ENCODE measurements around the gene DDX1.

DDX1 gene

DNA sequence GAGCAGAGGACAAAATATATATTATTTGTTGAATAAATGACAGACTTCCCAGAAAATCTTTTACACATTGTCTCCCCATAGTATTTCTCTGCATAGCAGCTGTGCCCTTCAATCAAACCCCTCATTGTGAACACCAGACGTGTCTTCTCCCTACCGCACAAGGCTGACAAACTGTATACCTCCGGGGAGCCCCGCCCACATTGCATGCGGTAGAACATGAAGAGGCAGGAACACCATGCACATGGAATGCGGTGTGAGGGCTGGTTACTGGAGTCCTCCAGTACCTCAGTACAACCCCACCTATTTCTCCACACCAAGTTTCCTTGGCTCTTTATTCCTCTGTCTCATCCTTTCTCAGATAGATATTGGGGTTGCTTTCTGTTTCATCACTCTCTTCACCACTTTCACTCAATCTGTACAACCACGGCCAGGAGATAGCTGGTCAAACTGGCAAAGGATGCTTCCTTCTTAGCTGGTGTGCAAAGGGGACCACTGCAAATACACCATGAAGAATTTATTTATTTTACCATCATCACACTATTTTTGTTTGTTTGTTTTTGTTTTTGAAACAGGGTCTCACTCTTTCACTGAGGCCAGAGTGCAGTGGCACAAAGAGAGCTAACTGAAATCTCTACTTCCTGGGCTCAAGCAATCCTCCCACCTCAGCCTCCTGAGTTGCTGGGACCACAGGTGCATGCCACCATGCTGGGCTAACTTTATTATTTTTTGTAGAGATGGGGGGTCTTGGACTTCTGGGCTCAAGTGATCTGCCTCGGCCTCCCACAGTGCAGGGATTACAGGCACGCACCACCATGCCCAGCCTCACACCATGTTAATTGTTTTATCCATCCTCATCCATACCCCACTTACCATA is 28.2 kb upstream of the DDX1 start:
- Histone ChIP-seq H3K27ac (replicated peaks) (no peak overlapping the region), H3K27me3 (ENCODE audit: insufficient read depth, poor library complexity, severe bottlenecking) (no peaks in the 10 kb centered on the region), H3K4me3 (replicated peaks; ENCODE audit: insufficient read depth, low read length) (no peak overlapping the region)
- no peak for DNase-seq (ENCODE audit: low read depth in 1 of 2, low spot score in 1 of 2)
- no peak for TF ChIP-seq CTCF (IDR thresholded peaks at IDR 0.05; ENCODE audit: insufficient read depth, low read length)
- no peak for TF ChIP-seq GABPA (IDR thresholded peaks at IDR 0.05; ENCODE audit: low read depth)
- TF ChIP-seq POLR2AphosphoS5 (IDR thresholded peaks at IDR 0.05; ENCODE audit: low read depth), result no peak
- TF ChIP-seq SPI1 (IDR thresholded peaks at IDR 0.05; ENCODE audit: borderline replicate concordance, low read depth), result no peak
- TF ChIP-seq, protein P1, sequence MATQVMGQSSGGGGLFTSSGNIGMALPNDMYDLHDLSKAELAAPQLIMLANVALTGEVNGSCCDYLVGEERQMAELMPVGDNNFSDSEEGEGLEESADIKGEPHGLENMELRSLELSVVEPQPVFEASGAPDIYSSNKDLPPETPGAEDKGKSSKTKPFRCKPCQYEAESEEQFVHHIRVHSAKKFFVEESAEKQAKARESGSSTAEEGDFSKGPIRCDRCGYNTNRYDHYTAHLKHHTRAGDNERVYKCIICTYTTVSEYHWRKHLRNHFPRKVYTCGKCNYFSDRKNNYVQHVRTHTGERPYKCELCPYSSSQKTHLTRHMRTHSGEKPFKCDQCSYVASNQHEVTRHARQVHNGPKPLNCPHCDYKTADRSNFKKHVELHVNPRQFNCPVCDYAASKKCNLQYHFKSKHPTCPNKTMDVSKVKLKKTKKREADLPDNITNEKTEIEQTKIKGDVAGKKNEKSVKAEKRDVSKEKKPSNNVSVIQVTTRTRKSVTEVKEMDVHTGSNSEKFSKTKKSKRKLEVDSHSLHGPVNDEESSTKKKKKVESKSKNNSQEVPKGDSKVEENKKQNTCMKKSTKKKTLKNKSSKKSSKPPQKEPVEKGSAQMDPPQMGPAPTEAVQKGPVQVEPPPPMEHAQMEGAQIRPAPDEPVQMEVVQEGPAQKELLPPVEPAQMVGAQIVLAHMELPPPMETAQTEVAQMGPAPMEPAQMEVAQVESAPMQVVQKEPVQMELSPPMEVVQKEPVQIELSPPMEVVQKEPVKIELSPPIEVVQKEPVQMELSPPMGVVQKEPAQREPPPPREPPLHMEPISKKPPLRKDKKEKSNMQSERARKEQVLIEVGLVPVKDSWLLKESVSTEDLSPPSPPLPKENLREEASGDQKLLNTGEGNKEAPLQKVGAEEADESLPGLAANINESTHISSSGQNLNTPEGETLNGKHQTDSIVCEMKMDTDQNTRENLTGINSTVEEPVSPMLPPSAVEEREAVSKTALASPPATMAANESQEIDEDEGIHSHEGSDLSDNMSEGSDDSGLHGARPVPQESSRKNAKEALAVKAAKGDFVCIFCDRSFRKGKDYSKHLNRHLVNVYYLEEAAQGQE (IDR thresholded peaks at IDR 0.05; ENCODE audit: insufficient replicate concordance, low read depth), result no peak

- no peak for DNase-seq (ENCODE audit: low read depth in 1 of 2, low spot score in 1 of 2)
- TF ChIP-seq POLR2AphosphoS5 (IDR thresholded peaks at IDR 0.05; ENCODE audit: low read depth), result no peak
- no peak overlapping the region for H3K4me3 ChIP-seq (replicated peaks; ENCODE audit: insufficient read depth, low read length)
- no peaks in the 10 kb centered on the region for H3K27me3 ChIP-seq (ENCODE audit: insufficient read depth, poor library complexity, severe bottlenecking)
- H3K27ac ChIP-seq (replicated peaks), result no peak overlapping the region
Observed at GRCh38 chr2:15565392-15565791, 26.3 kb upstream of the DDX1 start.

DNA sequence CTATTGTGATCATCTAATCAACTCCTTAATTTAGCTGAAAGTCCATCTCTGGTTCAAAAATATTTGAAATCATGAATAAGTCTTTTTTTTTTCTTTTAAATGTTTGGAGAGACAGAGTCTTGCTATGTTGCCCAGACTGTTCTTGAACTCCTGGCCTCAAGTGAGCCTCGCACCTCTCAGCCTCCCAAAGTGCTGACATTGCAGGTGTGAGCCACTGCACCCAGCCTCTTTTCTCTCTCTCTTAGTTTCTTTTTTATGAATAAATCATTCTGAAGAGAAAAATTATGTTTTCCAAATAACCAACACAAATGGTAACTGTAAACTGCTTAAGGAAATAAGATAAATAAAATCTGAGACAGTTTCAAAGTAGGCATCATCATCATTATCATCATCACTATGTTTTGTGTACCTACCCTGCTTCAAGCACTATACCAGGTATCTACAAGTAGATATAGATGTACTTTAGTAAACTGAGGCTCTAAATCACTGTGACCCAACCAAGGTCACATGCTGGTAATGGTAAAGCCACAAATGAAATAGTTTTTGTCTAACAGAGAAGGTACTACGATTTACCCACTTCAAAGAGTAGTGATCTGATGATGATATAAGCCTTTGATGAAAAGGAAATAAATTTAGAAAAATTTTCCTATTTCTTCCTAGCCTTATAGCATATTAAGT is 25.5 kb upstream of the DDX1 start:
- no peak for DNase-seq (ENCODE audit: low read depth in 1 of 2, low spot score in 1 of 2)
- Histone ChIP-seq H3K27ac (replicated peaks) (no peak overlapping the region), H3K27me3 (ENCODE audit: insufficient read depth, poor library complexity, severe bottlenecking) (no peaks in the 10 kb centered on the region), H3K4me3 (replicated peaks; ENCODE audit: insufficient read depth, low read length) (no peak overlapping the region)
- TF ChIP-seq, protein P1 (IDR thresholded peaks at IDR 0.05; ENCODE audit: insufficient replicate concordance, low read depth), result no peak
- TF ChIP-seq GABPA (IDR thresholded peaks at IDR 0.05; ENCODE audit: low read depth) (no peak), POLR2AphosphoS5 (IDR thresholded peaks at IDR 0.05; ENCODE audit: low read depth) (no peak), CTCF (IDR thresholded peaks at IDR 0.05; ENCODE audit: insufficient read depth, low read length) (no peak), SPI1 (IDR thresholded peaks at IDR 0.05; ENCODE audit: borderline replicate concordance, low read depth) (no peak)

GRCh38 chr2:15566912-15567311 is 24.8 kb upstream of the DDX1 start:
- H3K4me3 ChIP-seq (replicated peaks; ENCODE audit: insufficient read depth, low read length), result no peak overlapping the region
- no peak overlapping the region for H3K27ac ChIP-seq (replicated peaks)
- no peaks in the 10 kb centered on the region for H3K27me3 ChIP-seq (ENCODE audit: insufficient read depth, poor library complexity, severe bottlenecking)
- no peak for DNase-seq (ENCODE audit: low read depth in 1 of 2, low spot score in 1 of 2)
- TF ChIP-seq GABPA (IDR thresholded peaks at IDR 0.05; ENCODE audit: low read depth) (no peak), CTCF (IDR thresholded peaks at IDR 0.05; ENCODE audit: insufficient read depth, low read length) (no peak), POLR2AphosphoS5 (IDR thresholded peaks at IDR 0.05; ENCODE audit: low read depth) (no peak), SPI1 (IDR thresholded peaks at IDR 0.05; ENCODE audit: borderline replicate concordance, low read depth) (no peak)
- TF ChIP-seq, protein P1 (IDR thresholded peaks at IDR 0.05; ENCODE audit: insufficient replicate concordance, low read depth), result no peak

All from HL-60 (cell line).